GM19395 (cell line): ENCODE results near the gene SERPINB1.
"Not testable (repeated sequence)": the region's sequence is repeated elsewhere in the genome, so short reads cannot be mapped to it uniquely, and the experiment has no call there.

Source experiments
- ATAC-seq: cut with Tn5 transposase; IDR thresholded peaks from one replicate; pipeline ENCODE4 v1.9.1; 2021; ENCODE audit warnings: mild to moderate bottlenecking, moderate library complexity; ENCODE audit not compliant: unreplicated experiment

The SERPINB1 gene

GRCh38 chr6:2866171-2866846 lies 24.6 kb upstream of the SERPINB1 start:
- ATAC-seq = peak; percentile 49

- ATAC-seq = no peak
Measured at GRCh38 chr6:2865694-2866151, 24.1 kb upstream of the SERPINB1 start.

GRCh38 chr6:2865270-2865669 lies 23.6 kb upstream of the SERPINB1 start:
- no peak for ATAC-seq

- ATAC-seq = no peak
Measured at GRCh38 chr6:2863901-2864300, 22.2 kb upstream of the SERPINB1 start.

- ATAC-seq = peak; percentile 51
Measured at GRCh38 chr6:2862712-2863181, 21.1 kb upstream of the SERPINB1 start.

GRCh38 chr6:2861822-2862164 lies 20.1 kb upstream of the SERPINB1 start:
- ATAC-seq = no peak

GRCh38 chr6:2861060-2861821 lies 19.6 kb upstream of the SERPINB1 start:
- ATAC-seq = no peak

GRCh38 chr6:2860706-2861059 lies 19.0 kb upstream of the SERPINB1 start:
- not testable (repeated sequence) for ATAC-seq

- ATAC-seq = not testable (repeated sequence)
Measured at GRCh38 chr6:2859798-2860705, 18.4 kb upstream of the SERPINB1 start.

- no peak for ATAC-seq
Measured at GRCh38 chr6:2859185-2859700, 17.6 kb upstream of the SERPINB1 start.

- peak; percentile 49 for ATAC-seq
Measured at GRCh38 chr6:2857580-2858337, 16.1 kb upstream of the SERPINB1 start.

- no peak for ATAC-seq
Measured at GRCh38 chr6:2857185-2857579, 15.5 kb upstream of the SERPINB1 start.

- no peak for ATAC-seq
Measured at GRCh38 chr6:2855061-2855519, 13.4 kb upstream of the SERPINB1 start.

- ATAC-seq = peak; percentile 7
Measured at GRCh38 chr6:2854396-2854982, 12.8 kb upstream of the SERPINB1 start.

- ATAC-seq = peak; percentile 39
Measured at GRCh38 chr6:2853769-2854395, 12.2 kb upstream of the SERPINB1 start.

- not testable (repeated sequence) for ATAC-seq
Measured at GRCh38 chr6:2853378-2853768, 11.7 kb upstream of the SERPINB1 start.

GRCh38 chr6:2852921-2853322 lies 11.3 kb upstream of the SERPINB1 start:
- ATAC-seq = no peak

- no peak for ATAC-seq
Measured at GRCh38 chr6:2852514-2852855, 10.8 kb upstream of the SERPINB1 start.

GRCh38 chr6:2851727-2852513 lies 10.3 kb upstream of the SERPINB1 start:
- ATAC-seq = no peak
